GM19324 (cell line): ENCODE measurements around the gene BNC2.

ENCODE experiments used
- ATAC-seq: cut with Tn5 transposase; IDR thresholded peaks from one replicate; pipeline ENCODE4 v1.9.1; 2021; ENCODE audit warnings: mild to moderate bottlenecking, moderate library complexity; ENCODE audit not compliant: unreplicated experiment, low FRiP score

The BNC2 gene

DNA sequence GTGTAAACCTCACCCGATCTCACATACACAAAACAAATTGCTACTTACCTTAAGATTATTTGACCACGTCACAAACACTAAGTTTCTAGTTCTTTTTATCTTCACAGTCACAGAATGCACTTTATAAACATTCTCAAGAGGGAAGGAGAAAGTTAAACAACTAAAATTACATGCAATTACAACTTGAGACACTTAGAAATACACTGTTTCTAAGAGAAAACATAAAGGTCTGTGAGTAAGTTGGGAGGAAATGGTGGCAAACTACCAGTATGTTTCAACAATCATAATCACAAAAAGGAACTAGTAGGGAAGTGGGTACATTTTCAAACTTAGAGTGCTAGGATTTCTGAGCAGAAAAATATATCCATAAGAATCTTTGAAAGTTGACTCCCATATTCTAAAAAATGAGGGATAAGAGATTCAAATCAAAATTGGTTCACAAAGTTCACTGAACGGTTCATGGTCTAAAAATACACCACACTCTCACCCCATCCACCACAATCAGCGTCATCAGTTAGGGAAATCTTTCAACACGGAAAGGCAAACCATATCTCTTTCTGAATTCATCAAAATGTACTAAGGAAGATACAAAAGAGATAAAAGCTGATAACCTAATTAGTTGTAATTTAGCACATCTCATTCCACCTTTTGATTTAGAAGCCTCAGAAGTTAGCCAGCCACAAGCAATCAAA is 182.6 kb downstream of the BNC2 start:
- ATAC-seq: no peak

DNA sequence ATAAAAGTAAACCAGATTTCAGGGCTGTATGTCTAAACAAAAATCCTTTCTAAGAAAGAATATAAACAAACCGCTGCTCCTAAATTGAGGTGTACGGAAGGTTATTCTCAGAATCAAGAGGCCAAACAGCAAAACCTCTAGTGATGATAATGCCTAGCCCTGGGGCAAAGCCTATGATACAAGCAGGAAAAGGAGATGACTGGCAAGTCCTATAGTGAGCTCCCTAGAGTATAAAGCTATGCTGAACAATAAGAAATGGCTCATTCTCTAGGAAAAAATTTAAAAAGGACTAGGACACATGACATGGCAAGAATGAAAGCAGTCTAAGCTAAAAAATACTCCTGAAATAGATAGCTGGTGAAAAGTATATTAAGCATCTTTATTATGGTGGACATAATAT is 187.1 kb downstream of the BNC2 start:
- ATAC-seq: no peak

DNA sequence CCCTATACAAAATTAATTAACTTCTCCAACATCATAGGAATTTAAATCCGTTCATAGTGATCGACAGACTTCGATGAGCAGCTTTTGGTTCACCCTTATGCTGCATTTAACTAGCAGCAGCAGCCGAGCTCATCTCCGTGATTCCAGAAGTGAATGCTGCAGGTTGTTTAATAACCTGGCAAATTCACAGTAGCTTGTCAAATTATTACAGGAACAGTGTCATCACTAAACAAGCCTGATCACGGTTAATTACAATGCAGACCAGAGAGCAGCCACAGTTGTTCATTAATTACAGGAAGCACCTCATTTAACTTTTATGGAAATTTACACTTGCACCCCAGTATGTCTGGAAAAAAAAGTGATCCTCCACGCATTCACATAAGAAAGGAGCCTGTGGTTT is 188.2 kb downstream of the BNC2 start:
- ATAC-seq: no peak

DNA sequence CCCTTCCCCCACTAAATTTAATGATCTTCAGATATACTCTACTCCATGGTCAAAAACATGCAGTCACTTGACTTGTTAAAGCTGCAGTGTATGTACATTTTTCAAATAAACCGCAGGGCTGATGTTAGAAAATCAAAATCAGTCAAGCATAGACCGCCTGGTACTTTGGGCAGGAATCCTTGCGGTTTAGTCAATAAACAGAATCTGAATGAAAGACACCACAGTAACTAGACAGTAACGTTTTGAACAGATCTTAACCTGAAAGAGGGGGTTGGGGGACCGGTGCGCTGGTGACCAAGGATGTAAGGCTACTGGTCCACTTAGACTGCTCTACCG is 188.8 kb downstream of the BNC2 start:
- no peak for ATAC-seq

DNA sequence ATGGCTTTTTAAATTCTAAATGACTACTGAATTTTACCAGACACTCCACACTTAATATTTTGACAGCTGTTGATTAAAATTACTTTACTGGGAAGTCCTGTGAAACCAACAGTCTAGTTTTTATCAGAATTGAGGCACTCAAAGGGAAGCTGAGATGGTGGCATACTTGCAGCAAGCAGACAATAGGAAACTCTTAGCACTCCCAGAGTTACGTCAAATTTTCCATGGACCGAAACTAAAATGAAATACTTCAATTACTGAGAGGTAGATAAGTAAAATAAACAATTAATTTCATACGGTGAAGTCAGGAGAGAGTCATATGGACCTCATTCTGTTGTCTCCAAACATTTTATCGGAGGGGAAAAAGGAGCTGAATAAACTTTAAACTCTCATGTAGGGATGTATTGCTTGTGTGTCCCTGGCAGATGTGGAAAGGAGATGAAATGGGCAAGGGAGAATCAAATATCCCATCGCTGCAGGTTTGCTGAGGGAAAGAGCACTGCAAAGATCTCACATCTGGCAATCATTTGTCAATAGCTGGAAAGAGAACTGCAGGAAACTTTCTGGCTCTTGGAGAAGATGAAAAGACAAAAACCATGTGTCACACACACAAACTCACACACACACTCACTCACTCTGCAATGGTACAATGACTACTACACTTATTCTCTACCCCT is 189.4 kb downstream of the BNC2 start:
- no peak for ATAC-seq

DNA sequence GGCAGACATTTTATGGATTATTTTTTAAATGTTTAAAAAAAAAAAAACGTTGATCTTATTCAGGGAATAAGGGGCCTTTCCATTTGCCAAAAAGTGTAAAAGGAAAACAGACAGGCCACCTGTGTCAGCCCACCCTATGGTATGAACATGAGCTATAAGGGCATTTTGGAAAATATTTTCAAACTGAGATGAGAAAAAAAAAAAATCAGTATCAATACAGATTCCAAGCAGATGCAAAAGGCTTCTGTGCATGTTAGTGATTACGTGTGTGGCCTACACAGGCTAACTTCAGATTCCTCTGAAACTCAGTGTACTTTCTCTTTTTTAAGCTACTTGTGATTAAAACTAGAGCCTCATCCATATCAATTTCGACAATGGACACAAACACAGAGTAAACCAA is 189.9 kb downstream of the BNC2 start:
- no peak for ATAC-seq

DNA sequence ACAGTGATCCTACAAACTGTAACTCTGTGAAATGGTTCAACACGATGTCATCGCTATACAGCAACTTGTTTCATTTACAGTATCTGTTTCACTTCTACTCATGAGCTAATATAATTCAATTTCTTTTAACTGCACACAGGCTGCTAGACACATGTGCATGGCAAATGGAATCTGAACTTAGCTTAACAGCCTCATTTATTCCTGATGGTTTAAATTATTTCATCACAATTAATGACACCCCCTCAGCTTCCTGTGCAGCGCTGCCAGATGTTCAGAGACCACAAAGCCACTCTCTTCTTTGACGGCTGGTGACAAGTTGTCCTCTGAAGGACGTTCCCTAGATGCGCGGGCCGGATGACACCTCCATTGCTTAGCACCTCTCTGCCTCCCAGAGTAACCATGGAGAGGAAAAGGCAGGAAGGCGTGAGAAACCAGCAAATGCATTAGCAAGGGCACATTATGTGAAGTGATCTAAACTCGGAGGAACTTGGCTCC is 191.1 kb downstream of the BNC2 start:
- ATAC-seq: no peak

DNA sequence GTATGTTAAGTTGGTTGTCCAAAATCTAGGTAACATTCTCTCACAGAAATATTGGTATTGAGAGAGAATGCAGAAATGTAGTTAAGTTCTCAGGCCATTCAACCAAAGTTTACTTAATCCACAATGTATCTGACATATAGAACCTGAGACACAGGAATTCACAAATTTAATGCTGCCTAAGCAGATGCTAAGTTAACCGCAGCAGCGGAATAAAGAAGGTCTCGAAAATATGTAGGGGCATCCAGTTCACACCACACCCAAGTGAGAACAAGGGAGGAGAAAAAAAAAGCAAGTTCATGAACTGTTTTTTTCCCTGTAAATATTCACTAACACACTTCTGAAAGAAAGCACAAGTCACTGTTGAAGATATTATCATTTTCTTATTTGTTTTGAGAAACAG is 194.0 kb downstream of the BNC2 start:
- no peak for ATAC-seq

DNA sequence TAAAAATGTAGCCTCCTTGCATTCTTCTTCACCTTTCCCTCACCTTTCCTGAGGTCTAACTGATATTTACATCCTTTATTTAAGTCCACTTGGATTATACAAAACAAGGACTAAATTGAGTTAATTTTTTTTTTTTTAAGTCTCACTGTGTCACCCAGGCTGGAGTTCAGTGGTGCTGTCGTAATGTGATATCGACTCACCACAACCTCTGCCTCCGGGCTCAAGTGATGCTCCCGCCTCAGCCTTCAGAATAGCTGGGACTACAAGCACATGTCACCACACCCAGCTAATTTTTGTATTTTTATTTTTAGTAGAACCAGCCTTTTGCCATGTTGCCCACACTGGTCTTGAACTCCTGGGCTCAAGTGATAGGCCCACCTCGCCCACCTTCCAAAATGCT is 195.3 kb downstream of the BNC2 start:
- ATAC-seq: no peak

DNA sequence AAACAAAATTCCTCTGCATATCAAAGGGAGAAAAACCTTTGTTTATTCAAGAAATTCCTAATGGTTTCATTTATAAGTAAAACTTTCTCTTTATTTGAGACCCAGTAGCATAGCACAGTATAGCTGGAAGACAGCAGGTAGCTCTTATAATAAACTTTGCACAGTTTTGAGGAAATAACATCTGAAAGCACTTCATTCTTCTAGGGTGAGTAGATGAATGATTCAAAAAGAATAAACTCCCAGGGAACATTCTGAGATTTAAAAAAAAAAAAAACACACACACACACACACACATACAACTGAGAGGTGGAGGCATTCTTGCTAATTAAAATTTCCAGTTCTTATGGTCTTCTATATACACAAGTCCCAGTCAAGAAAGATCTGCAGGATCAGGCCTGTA is 197.3 kb downstream of the BNC2 start:
- ATAC-seq: no peak

DNA sequence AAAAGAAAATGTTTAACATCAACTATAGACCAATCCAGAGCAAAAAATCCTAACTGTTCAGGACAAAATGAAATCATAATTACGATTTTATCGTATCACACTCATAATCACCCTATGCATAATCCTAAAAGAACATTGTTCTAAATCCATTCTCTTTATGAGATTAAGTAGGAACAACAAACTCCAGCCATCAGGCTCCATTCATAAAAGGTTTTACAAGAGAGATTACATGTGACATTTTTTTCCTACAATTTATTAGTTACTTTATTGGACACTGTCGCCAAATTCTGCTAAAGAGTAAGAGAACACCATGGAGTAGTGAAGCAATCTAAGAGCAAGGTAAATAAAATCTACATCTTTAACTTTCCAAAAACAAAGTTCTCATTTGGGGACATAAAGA is 198.0 kb downstream of the BNC2 start:
- ATAC-seq: no peak

DNA sequence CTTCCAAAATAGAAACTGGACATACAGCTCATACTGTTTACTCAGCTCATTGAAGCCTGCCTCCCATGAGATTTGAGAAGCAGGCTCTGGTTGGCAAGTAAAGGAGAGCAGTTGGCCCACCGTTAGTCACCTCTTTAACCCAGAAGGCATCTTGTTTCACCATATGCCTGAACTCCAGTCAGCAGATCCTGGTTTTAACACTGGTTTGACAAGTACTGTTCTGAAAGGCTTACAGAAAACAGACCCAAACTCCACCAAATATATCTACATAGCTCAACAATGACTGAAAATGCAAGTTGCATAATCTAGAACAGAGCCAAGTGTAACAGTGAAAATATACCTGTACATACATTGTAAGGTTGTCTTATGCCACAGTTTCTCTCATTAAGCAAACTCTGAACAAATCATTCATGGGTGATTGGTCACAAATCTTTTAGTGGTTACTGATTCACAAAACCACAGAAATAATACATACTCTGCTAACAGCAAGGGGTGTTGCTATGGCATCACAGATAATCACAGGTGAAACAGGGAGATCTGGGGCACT is 198.8 kb downstream of the BNC2 start:
- no peak for ATAC-seq

DNA sequence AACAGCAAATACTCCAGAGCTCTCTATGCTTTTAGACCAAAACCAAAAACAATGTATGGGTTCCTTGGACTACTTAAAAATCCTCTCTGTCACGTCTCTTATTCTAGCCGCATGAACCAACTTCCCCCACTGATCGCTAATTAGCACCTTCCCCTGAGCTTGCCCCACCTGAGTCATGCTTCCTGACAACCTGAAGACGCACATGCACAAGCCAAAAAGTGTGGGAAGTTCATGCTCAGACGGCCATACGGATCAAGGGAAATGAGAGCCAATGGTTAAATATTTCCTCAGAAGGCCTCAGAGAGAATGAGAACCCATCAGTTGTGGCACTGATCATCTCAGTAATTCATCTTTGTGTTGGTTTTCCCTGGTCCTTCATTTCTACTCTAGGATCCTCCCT is 199.7 kb downstream of the BNC2 start:
- ATAC-seq: no peak

DNA sequence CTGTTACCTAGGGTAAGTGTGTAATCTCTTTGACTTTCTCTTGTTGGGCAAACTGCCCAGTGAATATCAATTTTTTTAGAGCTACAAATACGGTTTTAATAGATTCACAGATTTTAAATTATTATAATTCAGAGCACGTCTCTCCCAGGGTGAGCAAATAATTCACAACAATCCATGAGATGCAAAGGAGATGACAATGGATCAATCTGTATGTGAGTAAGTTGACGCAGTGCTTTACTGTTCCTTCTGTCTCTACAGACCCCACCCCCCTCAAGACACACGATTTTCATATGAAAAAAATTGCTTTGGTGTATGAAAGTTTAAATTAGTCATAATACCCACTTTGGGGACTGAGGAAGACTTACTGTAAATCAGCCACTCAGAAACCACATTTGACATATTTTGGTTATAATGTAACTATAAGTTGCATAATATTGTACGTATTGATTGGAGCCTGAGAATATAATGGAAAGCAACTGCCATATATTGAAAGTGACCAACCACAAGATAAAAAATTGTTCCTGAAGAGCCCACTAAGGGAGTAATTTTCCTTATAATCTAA is 201.7 kb downstream of the BNC2 start:
- ATAC-seq: no peak

DNA sequence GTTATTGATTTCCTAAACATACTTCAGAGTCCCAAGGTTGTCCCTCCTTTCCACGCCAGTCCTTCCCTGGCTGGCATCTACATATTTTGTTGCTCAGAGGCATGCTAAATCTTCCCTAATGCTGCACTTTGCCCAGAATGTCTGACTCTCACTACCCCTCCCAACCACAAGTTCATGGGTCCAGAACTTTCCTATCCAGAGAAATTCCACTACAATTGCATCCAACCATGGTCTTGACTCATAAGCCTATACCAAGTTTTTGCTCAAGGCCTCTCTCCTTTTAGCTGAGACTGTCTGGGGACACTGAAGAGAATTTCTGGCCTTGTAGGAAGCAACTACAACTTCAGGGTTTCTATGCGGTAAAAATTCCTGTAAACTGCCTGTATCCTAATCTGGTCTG is 206.3 kb downstream of the BNC2 start:
- no peak for ATAC-seq

DNA sequence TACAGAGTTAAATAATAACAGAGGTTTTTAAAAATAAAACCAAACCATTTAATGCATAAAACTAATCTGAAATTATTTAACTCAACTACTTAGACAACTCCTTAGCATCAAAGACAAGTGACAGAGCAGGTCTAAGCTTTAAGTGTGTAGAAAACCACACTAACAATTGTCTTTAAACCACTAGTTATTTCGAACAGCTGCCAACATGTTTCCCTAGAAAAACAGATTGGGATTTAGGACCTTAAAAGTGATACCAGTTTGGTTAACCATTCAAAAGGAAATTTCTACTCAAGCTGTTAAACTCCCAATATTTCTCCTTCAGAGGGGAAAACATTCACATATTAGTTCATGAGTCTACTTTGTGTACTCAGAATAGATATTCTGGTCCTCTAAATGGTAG is 208.7 kb downstream of the BNC2 start:
- no peak for ATAC-seq

DNA sequence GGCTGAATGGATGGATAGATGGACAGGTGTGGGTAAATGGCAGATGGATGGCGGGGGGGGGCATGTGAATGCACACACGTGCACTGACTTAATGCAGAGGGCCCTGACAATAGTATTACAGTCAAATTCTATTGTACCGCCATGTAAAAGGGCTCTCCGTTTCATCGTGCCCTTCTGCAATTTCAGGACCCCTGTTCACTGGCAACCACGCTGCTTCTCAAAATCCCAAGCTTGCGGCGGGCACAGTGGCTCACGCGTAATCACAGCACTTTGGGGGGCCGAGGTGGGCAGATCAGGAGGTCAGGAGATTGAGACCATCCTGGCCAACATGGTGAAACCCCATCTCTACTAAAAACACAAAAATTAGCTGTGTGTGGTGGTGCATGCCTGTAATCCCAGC is 211.4 kb downstream of the BNC2 start:
- ATAC-seq: no peak

DNA sequence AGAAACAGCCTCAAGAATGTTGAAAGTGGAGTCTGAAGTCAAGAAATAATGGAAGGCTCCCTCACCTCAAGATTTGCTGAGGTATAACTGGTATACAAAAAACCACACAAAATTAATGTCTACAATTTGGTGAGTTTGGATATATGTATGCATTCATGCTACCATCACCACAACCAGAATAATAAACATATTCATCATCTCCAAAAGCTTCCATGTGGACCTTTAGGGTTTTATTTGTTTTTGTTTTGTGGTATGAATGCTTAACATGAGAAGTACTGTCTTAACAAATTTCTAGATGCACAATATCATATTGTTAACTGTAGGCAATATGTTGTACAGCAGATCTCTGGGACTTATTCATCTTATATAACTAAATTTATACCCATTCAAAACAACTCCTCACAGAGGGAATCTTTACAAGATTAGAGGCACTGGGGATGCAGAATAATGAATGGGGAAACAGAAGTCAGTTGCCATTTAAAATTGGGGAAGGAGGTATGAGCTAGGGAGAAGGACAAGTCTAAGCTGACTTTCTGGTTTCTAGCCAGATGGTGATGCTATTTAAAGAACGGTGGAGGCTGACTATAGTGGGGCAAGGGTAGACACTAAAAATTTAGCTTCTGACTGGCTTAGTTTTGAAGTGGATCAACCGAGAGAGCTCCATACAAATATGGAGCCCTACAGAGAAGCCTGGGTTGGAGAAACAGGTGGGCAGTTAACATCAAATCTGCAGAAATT is 213.9 kb downstream of the BNC2 start:
- ATAC-seq: no peak

DNA sequence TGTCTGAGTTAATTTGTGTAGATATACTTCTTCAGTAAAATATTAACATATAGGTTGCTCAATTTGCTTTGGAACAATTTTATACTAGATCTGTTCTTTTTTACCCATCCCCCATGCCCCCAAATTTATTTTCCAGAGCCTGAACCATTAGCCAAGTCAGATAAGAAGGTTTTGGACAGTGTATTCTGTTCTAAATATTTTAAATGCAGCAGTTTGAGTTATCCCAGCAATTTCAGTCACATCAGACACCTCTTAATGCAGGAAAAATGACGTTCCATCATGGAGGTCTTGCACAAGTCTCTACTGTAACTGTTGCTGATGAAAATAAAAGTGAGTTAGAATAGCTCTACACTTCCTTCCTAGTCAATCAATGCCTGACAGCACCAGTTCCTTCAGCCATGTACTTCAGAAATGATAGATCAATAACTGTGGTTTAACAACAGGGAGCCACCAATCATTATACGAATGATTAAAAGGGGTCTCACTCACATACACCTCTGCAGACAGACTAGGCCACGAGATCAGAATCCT is 215.8 kb downstream of the BNC2 start:
- ATAC-seq: no peak

DNA sequence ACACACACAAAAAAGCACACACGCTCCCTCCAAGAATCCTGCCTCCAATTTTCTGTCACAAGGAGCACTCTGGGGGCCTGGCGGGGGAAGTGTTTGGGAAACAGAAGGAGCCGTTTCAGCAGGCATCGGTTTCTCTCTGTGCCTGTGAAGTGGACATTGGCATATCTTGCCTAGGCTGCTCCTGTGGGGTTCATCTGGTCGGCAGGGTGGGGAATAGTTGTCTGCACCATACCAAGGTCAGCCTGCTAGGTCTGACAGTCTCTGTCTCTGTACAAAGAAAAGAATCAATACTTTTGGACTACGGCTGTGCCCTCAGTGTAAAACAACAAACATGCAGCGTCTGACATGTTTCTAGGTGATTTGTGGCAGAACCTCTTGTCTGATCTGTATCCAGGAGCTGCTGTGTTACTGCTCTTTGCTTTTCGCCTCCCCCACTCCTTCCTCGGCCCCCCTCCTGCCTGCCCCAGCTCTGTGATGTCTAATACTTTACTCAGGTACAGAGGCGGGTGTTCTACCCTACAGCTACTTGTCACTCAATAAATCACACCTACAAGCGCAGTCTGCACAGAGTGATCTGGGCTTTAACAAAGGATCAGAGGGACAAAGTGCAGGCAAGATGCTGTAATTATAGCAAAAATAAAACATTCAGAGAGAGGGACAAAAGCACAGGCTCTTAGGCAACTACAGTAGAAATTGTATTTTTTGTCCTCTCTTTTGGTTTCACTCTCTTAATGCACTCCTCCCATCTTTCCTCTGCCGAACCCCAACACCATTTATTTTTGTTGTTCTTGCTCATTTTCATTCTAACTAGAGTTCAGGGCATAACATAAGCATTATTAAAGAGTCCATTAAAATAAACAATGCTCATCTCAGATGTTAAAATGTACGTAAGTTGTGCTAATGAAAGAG is 216.7 kb downstream of the BNC2 start:
- no peak for ATAC-seq
